Measurements from ENCODE around the gene RSPH10B2.
"Not testable (repeated sequence)": the region's sequence is repeated elsewhere in the genome, so short reads cannot be mapped to it uniquely, and the experiment has no call there.

The RSPH10B2 gene

DNA sequence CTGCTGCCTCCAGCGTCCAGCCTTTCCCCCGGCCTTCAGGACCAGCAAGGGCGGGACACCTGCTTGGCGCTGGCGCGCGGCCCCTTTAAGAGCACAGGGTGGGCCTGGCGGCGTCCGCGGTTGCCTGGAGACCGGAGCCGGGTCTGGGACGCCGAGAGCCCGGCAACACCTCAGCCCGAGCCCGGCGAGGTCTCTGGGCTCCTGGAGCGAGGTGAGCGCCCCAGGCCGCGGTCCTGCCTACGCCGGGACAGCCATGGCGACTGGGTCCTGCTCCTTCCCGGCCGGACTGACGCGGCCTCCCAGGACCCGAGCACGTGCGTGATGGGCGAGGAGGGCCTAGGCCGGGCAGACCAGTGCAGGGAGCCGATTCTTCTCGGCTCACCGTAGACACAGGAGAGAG lies at the start of gene RSPH10B2:
Gene RSPH10B2 (plus strand): TSS at position 140 of the 400 bp plus-strand sequence. CDS start 3,575 bp downstream, outside the sequence.
- H3K9me3 Mint-ChIP-seq; DNase-seq (ENCODE audit: low spot score); H3K27ac Mint-ChIP-seq; H3K4me3 Mint-ChIP-seq; H3K4me1 Mint-ChIP-seq (ENCODE audit: low read depth); H3K36me3 Mint-ChIP-seq (ENCODE audit: low read depth); H3K27me3 Mint-ChIP-seq (ENCODE audit: low read depth): not testable (repeated sequence)

GRCh38 chr7:6705959-6706665 lies 47.8 kb upstream of the RSPH10B2 start:
- H3K9me3 Mint-ChIP-seq: peaks cover 46% of the 10 kb centered on the region
- peak overlapping the region; percentile 77 for H3K27ac Mint-ChIP-seq
- peaks cover 37% of the 10 kb centered on the region for H3K36me3 Mint-ChIP-seq (ENCODE audit: low read depth)
- DNase-seq (ENCODE audit: low spot score): peak; percentile 32
- H3K4me1 Mint-ChIP-seq (ENCODE audit: low read depth): peaks cover 23% of the 10 kb centered on the region
- no peaks in the 10 kb centered on the region for H3K27me3 Mint-ChIP-seq (ENCODE audit: low read depth)
- peak overlapping the region; percentile 88 for H3K4me3 Mint-ChIP-seq

DNA sequence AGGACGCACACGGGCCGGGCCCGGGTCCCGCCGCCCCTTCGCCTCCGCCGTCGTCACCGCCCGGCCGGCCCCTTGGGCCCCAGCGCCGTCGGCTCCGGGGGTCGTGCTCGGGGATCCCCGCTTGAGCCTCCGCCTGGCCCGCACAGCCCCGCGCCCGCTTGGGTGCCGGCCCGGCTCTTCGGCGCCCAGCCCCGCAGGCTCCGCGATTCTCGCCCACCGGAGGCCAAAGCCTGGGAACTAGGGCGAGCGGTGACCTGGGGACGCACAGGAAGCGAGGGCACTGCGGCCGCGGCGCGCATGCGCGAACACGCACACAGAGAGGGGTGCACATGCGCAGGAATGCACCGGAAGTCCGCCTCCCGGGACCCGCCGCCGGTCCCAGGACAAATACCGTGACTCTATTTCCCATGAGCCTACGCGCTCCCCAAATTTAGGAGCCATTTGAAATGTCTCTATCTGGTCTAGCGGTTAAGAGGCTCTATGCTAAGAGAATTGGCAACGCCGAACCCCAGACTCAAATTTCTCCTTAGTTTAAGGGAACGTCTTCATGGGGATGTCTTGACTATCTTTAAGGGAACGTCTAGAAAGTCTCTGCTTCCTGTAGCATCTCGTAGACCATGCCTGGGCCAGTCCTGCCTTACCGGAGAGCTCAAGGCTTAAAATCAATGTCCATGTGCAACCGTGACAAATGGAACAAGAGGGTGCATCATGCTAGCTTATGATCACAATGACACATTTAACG lies 47.1 kb upstream of the RSPH10B2 start, which contains the start of gene ZNF12:
Gene ZNF12 (minus strand): TSS at position 282 of the 742 bp plus-strand sequence. CDS start 1,774 bp downstream, outside the sequence.
- H3K27ac Mint-ChIP-seq: peak within 1 kb of the TSS; percentile 77
- peaks cover 41% of the 10 kb centered on the region for H3K9me3 Mint-ChIP-seq
- DNase-seq (ENCODE audit: low spot score): peak; percentile 97
- peak within 1 kb of the TSS; percentile 88 for H3K4me3 Mint-ChIP-seq
- H3K27me3 Mint-ChIP-seq (ENCODE audit: low read depth): no peaks in the 10 kb centered on the region
- peaks cover 23% of the 10 kb centered on the region for H3K4me1 Mint-ChIP-seq (ENCODE audit: low read depth)
- H3K36me3 Mint-ChIP-seq (ENCODE audit: low read depth): peaks cover 37% of the 10 kb centered on the region

DNA sequence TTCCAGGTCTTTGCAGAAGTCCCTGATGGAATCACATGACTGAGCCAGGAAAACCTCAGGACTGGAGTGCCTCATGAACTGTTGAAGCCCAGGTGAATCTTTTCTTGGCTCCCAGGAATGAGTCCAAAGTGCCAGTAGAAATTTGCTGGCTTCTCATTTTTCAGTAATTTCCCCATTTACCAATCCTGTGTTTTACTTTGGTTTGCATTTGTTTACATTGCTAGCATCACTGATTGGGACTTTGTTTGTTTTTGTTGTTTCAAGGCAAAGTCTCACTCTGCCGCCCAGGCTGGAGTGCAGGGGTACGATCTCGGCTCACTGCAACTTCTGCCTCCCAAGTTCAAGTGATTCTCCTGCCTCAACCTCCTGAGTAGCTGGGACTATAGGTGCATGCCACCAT lies 45.6 kb upstream of the RSPH10B2 start:
- DNase-seq (ENCODE audit: low spot score): no peak
- peaks cover 20% of the 10 kb centered on the region for H3K4me1 Mint-ChIP-seq (ENCODE audit: low read depth)
- no peak overlapping the region for H3K27ac Mint-ChIP-seq
- peaks cover 31% of the 10 kb centered on the region for H3K36me3 Mint-ChIP-seq (ENCODE audit: low read depth)
- peaks cover 28% of the 10 kb centered on the region for H3K9me3 Mint-ChIP-seq
- peak overlapping the region; percentile 52 for H3K4me3 Mint-ChIP-seq
- peaks cover 3% of the 10 kb centered on the region for H3K27me3 Mint-ChIP-seq (ENCODE audit: low read depth)

DNA sequence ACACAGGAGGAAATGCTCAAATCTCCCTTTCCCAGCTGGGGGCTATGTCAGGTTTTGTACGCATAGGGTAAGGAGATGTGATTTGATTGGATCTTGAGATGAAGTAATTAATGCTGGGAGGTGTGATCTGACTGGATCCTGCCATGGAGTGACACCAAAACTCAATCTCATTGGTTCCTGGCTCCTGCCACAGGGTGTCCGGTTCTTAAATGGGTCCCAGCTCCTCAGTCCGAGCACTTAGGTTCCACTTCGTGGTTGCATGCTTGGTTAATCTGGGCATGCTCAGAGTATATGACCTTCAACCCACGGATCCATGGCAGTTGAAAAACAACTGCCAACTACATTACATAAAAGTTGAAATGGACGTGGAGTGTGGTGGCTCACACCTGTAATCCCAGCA lies 44.1 kb upstream of the RSPH10B2 start:
- peaks cover 3% of the 10 kb centered on the region for H3K27me3 Mint-ChIP-seq (ENCODE audit: low read depth)

GRCh38 chr7:6714360-6714759 lies 39.5 kb upstream of the RSPH10B2 start:
- no peaks in the 10 kb centered on the region for H3K36me3 Mint-ChIP-seq (ENCODE audit: low read depth)
- no peak for DNase-seq (ENCODE audit: low spot score)
- H3K4me1 Mint-ChIP-seq (ENCODE audit: low read depth): peaks cover 6% of the 10 kb centered on the region
- no peaks in the 10 kb centered on the region for H3K9me3 Mint-ChIP-seq
- peaks cover 13% of the 10 kb centered on the region for H3K27me3 Mint-ChIP-seq (ENCODE audit: low read depth)
- H3K27ac Mint-ChIP-seq: no peak overlapping the region
- no peak overlapping the region for H3K4me3 Mint-ChIP-seq

More for the DNA sequence above, 44.1 kb upstream of the RSPH10B2 start:
- no peak for DNase-seq (ENCODE audit: low spot score)
- peaks cover 18% of the 10 kb centered on the region for H3K36me3 Mint-ChIP-seq (ENCODE audit: low read depth)
- H3K4me1 Mint-ChIP-seq (ENCODE audit: low read depth): peaks cover 14% of the 10 kb centered on the region
- H3K4me3 Mint-ChIP-seq: no peak overlapping the region
- no peak overlapping the region for H3K27ac Mint-ChIP-seq
- peaks cover 21% of the 10 kb centered on the region for H3K9me3 Mint-ChIP-seq

DNA sequence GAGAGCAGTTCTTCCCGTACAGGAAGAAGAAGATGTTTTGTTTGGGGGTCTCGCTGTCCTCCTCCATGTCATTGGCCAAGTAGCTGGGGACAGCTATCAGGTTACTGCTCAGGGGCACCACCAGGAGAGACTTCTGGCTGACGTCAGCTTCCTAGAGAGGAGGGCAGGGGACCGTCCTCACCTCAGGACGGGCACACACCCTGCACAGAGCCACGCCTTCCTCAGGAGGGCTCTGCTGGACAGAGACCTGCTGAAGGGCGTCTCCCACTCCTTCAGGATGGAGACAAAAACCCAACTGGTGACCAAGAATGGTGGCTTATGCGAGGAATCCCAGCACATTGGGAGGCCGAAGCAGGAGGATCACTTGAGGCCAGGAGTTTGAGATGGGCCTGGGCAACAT lies 38.0 kb upstream of the RSPH10B2 start:
- H3K36me3 Mint-ChIP-seq (ENCODE audit: low read depth); DNase-seq (ENCODE audit: low spot score); H3K27ac Mint-ChIP-seq; H3K9me3 Mint-ChIP-seq; H3K4me3 Mint-ChIP-seq; H3K4me1 Mint-ChIP-seq (ENCODE audit: low read depth): not testable (repeated sequence)
- H3K27me3 Mint-ChIP-seq (ENCODE audit: low read depth): peaks cover 13% of the 10 kb centered on the region

GRCh38 chr7:6718124-6718523 lies 35.8 kb upstream of the RSPH10B2 start:
- no peak for DNase-seq (ENCODE audit: low spot score)
- H3K4me3 Mint-ChIP-seq: no peak overlapping the region
- peaks cover 6% of the 10 kb centered on the region for H3K4me1 Mint-ChIP-seq (ENCODE audit: low read depth)
- no peaks in the 10 kb centered on the region for H3K9me3 Mint-ChIP-seq
- H3K36me3 Mint-ChIP-seq (ENCODE audit: low read depth): no peaks in the 10 kb centered on the region
- H3K27me3 Mint-ChIP-seq (ENCODE audit: low read depth): peaks cover 15% of the 10 kb centered on the region
- no peak overlapping the region for H3K27ac Mint-ChIP-seq

GRCh38 chr7:6724351-6724750 lies 29.6 kb upstream of the RSPH10B2 start:
- H3K27me3 Mint-ChIP-seq (ENCODE audit: low read depth); H3K4me3 Mint-ChIP-seq; H3K9me3 Mint-ChIP-seq; H3K4me1 Mint-ChIP-seq (ENCODE audit: low read depth); H3K27ac Mint-ChIP-seq; H3K36me3 Mint-ChIP-seq (ENCODE audit: low read depth); DNase-seq (ENCODE audit: low spot score): not testable (repeated sequence)

DNA sequence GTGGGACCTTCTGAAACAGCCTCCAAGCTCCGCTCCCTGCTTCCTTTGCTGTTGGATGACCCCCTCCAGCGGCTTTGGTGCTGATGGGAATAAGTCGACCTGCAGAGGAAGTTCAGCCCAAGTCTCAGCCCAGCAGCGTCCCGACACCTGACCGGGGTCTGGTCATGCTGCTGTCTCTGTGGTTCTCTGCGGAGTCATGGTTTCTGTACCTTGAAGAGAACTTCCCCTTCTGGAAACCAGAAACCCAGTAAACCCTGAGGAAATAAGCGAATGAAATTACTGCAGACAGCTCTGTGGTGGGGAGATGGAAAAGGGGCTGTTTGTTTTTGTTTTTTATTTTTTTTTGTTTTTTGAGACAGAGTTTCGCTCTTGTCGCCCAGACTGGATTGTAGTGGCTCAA lies 28.9 kb upstream of the RSPH10B2 start:
- Mint-ChIP-seq H3K4me1 (ENCODE audit: low read depth) (peaks cover 4% of the 10 kb centered on the region), H3K36me3 (ENCODE audit: low read depth) (peaks cover 5% of the 10 kb centered on the region), H3K27me3 (ENCODE audit: low read depth) (peaks cover 4% of the 10 kb centered on the region), H3K9me3 (peaks cover 11% of the 10 kb centered on the region), H3K4me3 (no peak overlapping the region), H3K27ac (no peak overlapping the region)
- DNase-seq (ENCODE audit: low spot score): no peak

GRCh38 chr7:6726341-6726740 lies 27.6 kb upstream of the RSPH10B2 start:
- H3K4me3 Mint-ChIP-seq; H3K27ac Mint-ChIP-seq; DNase-seq (ENCODE audit: low spot score); H3K27me3 Mint-ChIP-seq (ENCODE audit: low read depth): not testable (repeated sequence)
- Mint-ChIP-seq H3K36me3 (ENCODE audit: low read depth) (peaks cover 14% of the 10 kb centered on the region), H3K9me3 (peaks cover 11% of the 10 kb centered on the region), H3K4me1 (ENCODE audit: low read depth) (peaks cover 11% of the 10 kb centered on the region)

DNA sequence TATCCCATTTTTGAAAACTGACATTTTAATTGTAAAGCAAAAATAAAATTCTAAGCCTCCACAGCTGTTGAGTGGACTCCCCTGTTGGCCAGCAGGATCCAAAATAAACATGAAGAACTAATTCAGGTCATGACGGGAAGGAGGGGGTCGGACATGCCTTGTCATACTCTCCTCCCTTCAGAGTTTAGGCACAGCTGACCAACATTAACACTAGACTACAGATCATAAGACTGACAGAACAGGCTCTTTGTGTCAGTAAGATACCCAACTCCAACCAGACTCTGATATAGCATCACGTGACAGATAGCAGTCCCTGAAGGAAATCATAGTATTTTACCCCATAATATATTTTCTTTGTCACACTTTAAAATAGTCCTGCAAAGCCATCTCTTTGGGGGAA lies 26.2 kb upstream of the RSPH10B2 start:
- Mint-ChIP-seq H3K4me1 (ENCODE audit: low read depth) (peaks cover 11% of the 10 kb centered on the region), H3K27ac (no peak overlapping the region), H3K27me3 (ENCODE audit: low read depth) (peaks cover 3% of the 10 kb centered on the region), H3K36me3 (ENCODE audit: low read depth) (peaks cover 20% of the 10 kb centered on the region), H3K4me3 (no peak overlapping the region), H3K9me3 (peaks cover 11% of the 10 kb centered on the region)
- no peak for DNase-seq (ENCODE audit: low spot score)

DNA sequence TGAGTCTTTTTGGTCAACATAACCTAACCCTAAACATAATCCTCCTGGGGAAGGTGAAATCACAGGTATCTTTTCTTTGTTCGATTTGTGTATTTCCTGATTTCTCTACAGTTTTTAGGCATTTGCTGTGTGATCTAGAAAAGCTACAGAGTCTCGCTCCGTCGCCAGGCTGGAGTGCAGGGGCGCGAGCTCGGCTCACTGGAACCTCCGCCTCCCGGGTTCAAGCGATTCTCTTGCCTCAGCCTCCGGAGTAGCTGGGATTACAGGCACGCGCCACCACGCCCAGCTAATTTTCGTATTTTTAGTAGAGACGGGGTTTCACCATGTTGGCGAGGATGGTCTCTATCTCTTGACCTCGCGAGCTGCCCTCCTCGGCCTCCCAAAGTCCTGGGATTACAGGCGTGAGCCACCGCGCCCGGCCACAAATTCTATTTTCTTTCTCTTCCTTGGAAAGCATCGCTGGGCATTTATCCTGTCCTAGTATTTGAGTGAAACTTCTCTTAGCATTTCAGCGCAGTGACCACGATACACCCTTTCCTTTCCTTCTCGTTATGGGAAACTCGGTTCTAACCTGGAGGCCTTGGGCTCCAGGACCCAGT lies 24.9 kb upstream of the RSPH10B2 start:
- DNase-seq (ENCODE audit: low spot score); H3K27me3 Mint-ChIP-seq (ENCODE audit: low read depth): not testable (repeated sequence)
- peaks cover 32% of the 10 kb centered on the region for H3K36me3 Mint-ChIP-seq (ENCODE audit: low read depth)
- peak overlapping the region; percentile 86 for H3K27ac Mint-ChIP-seq
- H3K4me1 Mint-ChIP-seq (ENCODE audit: low read depth): peaks cover 11% of the 10 kb centered on the region
- peaks cover 11% of the 10 kb centered on the region for H3K9me3 Mint-ChIP-seq
- peak overlapping the region; percentile 96 for H3K4me3 Mint-ChIP-seq
